Measurements from ENCODE around the gene BTRC.
"Not testable (repeated sequence)": the region's sequence is repeated elsewhere in the genome, so short reads cannot be mapped to it uniquely, and the experiment has no call there.

The BTRC gene

DNA sequence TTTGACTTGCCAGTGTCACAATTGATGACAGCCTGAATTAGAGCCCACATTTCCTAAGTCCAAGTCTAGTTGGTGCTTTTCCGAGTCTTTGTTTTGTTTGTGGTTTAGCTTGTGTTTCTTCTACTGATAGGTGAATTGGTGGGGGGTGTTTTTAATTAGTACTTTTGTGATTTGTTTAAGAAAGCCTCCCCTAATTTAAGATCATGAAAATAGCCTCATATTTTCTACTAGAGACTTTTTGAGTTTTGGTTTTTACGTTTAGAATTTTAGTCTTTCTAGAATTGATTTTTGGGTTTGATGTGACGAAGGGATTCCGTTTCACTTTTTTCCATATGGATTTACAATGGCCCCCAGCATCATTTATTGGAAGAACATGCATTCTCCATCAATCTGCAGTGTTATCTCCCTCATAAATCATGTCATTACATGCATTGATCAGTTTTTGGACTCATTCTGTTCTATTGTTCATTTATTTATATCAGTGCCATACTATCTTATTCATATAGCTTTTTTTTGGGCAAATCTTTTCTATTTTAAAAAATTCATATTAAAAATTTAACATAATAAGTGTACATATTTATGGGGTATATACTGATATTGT, 32.8 kb downstream of the BTRC start:
- DNase-seq (ENCODE audit: low read depth), result no peak

DNA sequence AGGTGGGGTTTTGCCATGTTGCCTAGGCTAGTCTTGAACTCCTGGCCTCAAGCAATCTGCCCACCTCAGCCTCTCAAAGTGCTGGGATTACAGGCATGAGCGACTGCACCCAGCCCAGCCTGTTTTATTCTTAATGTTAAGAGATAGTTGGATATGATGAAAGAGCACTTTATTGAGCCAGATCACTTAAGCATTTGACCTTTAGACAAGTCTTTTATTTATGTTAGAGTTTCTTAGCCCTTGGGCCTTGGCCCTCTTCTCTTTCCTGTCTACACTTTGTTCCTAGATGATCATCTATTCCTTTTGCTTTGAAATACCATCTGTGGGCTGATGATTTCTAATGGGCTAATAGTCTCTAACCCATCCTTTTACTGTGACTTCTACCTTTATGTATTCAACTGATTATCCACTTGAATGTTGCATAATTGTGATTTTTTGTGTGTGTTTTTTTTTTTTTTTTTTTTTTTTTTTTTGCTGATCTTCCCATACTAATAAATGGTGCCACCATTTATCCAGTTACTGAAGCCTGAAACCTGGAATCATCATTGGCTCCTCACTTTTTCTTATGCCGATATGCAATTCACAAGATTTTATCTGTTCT, 34.8 kb downstream of the BTRC start:
- DNase-seq (ENCODE audit: low read depth), result no peak

DNA sequence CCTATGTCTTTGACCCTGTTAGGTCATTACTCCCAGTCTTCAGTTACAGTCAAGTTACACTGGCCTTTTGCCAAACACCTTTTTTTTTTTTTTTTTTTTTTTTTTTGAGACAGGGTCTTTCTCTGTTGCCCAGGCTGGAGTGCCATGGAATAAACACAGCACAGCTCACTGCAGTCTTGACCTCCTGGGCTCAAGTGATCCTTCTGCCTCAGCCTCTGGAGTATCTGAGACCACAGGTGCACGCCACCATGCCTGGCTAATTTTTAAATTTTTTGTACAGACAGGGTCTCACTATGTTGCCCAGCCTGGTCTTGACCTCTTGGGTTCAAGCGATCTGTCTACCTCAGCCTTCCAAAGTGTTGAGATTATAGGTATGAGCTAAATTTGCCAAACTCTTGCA, 35.6 kb downstream of the BTRC start:
- not testable (repeated sequence) for DNase-seq (ENCODE audit: low read depth)

DNA sequence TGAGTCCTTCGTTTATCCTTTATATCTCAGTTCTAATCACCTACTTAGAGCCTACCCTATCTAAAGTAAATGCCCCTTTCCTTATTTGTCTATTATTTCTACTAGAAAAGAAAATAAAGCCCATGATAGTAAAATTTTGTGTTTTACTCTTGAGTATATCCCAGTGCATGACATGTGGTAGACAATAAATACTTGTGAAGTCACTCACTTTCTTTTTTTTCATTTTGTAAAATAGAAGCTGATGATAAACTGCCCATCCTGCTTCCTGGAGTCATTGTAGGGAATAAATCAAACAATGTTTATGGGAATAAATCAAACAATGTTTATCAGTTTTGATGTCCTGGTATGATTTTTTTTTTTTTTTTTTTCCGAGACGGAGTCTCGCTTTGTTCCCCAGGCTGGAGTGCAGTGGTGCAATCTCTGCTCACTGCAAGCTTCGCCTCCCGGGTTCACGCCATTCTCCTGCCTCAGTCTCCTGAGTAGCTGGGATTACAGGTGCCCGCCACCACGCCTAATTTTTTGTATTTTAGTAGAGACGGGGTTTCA, 36.1 kb downstream of the BTRC start:
- DNase-seq (ENCODE audit: low read depth), result no peak

DNA sequence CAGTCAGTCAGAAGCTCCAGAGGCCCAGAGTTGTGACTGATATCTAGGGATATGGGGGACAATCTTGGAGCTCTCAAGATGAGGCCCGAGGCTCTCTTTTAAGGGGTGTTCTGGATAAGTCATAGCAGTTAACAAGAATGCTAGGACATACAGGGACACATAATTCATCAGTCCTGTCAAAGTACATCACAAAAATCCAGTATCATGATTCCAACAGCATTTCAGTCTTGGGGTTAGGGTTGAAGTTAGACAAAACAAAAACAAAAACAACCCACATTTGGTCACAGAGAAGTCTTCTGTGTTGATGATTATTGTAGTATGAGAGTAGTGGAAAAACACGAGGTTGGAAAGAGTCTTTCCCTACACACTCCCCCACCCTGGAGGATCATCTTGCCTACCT, 39.4 kb downstream of the BTRC start:
- no peak for DNase-seq (ENCODE audit: low read depth)

DNA sequence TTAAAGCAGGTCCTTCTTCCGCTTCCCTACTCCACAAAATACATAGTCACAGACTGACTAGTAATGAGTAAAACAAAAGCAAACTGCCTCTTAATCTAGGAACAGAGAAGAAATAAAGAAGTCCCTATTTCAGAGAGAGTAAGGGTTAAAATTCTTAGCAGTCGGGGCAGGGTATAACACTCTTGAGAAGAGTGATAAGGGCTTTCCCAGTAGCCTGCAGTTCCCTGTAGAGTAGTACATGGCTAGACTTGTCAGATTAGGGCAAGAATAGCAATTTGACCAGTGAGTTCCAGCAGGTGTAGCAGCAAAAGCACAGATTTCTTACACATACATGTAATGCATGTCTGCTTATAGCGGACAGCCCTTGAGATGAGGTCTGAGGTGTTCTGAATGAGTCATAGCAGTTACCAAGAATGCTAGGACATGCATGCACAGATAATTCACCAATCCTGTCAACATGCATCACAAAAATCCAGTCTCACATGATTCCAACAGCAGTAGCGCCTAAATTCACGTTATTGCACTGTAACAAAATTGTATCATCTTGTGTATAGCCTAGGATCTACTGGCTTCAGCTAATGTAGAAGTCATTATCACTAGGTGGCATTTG, 40.7 kb downstream of the BTRC start:
- DNase-seq (ENCODE audit: low read depth), result no peak

DNA sequence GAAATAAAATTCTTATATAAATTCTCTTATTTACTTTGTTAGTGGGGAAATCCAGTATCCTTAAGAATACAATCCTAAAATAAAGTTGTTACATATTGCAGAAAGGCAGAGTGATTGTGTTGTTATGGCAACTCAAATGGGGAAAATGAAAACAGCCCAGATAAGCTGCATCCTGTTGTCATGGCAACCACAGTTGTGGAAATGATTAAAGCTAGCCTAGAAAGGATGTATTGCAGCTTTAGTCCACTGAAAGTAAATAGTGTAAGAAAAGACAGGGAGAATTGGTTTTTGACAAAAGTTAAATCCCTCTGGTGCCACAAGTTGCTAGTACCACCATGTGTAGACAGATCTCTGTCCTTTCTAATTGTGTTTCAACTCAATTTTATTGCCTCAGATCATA, 43.2 kb downstream of the BTRC start:
- DNase-seq (ENCODE audit: low read depth), result no peak

DNA sequence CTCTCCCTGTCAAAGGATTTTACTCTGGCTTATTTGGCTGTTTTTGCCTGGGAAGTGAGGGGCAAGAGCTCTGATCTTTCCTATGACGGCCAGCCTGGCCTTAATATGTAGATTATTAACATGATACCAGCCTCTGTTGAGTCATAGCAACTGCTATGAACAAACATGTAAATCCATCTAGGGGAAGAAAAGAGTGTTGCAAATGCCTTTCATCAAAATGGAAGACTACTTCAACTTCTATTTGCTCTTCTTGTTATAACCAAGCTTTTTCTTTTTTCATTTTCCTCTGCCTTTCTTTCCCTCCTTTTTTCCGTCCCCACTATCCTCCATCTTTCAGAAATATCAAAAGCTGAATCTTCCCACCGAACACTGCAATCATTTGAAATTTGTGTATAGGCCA, 46.6 kb downstream of the BTRC start:
- DNase-seq (ENCODE audit: low read depth), result no peak

DNA sequence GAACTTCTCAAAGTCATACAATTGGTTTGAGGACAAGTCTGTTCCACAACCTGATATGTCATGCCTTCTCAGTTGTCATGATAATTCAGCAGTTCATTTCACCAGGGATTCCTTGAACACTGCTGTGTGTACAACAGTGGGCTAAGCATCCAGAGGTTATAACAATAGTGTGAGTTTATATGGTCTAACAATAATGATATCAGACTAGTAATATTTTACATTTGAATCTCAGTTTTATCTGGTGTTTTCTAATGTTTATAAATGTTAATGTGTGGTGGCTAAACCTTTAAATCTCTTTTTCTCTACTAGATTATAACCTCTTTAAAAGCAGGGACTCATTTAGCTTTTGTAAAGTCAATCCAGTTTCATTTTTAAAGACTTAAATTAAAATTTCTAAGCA, 48.7 kb downstream of the BTRC start:
- DNase-seq (ENCODE audit: low read depth), result no peak

DNA sequence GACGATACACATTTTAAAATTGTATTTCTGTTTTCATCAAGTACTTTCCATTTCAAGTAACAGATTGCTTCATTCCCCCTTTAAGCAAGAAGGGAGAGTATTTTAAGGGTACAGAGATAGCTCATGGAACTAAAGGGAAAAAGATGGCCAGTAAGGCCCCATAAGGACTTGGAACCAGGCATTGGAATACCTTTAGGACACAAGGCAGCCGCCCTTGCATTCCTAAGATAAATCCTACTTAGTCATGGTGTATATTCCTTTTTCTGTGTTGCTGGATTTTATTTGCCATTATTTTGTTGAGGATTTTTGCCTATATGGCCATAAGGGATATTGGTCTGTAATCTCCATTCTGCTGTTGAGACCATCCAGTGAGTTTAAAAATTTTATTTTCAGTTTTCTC, 49.2 kb downstream of the BTRC start:
- no peak for DNase-seq (ENCODE audit: low read depth)

DNA sequence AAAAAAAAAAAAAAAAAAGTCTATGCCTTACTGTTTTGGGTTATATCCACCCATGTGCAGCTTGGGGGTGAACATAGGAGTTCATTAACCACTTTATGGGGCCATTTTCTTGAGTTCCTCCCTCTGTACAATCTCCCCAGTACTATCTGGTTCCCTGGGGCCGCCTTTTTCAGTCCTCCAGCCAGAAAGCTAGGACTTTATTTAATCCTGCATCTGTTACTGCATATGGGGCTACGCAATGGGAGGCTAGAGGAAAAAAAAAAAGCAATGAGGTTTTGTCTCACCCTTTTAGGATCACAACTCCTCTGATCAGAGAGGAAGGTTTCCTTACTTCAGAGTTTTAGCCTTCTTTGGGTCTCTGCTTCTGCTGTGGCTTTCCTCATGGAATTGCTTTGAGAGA, 51.0 kb downstream of the BTRC start:
- DNase-seq (ENCODE audit: low read depth), result no peak

DNA sequence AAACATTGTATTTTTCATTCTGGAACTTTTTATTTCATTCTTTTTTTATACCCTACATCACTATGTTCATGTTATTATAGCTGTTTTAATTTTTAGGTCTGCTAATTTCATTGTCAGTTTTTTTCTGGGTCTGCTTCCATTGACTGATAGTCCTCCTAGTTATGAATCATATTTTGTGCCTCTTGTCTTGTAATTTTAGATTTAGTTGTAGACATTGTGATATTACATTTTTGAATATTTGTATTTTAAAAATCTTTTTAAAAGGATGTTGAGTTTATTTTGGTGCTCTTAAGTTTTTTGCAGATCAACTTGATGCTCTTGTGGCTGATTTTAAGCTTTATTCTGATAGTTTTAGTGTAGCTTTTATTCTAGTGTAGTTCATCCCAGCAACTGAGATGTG, 57.6 kb downstream of the BTRC start:
- DNase-seq (ENCODE audit: low read depth), result no peak

DNA sequence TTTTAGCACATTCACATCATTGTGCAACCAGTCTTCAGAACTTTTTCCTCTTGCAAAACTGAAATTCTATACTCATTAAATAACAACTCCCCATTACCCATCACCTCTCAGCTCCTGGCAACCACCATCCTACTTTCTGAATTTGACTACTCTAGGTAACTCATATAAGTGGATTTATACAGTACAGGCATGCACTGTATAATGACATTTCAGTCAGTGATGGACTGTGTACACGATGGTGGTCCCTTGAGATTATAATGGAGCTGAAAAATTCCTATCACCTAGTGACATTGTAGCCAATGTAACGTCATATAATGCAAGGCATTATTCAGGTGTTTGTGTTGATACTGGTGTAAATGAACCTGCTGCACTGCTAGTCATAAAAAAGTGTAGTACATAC, 60.1 kb downstream of the BTRC start:
- no peak for DNase-seq (ENCODE audit: low read depth)

DNA sequence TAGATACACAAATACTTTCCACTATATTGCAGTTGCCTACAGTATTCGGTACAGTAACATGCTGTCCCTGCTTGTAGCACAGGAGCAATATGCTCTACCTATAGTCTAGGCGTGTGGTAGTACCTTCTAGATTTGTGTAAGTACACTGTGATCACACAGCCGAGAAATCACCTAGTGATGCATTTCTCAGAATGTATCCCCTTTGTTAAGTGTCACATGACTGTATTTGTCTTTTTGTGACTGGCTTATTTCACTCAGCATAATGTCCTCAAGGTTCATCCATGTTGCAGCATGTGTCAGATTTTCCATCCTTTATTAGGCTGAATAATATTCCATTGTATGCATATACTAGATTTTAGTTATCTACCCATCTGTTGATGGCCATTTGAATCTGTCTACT, 61.9 kb downstream of the BTRC start:
- DNase-seq (ENCODE audit: low read depth), result no peak

DNA sequence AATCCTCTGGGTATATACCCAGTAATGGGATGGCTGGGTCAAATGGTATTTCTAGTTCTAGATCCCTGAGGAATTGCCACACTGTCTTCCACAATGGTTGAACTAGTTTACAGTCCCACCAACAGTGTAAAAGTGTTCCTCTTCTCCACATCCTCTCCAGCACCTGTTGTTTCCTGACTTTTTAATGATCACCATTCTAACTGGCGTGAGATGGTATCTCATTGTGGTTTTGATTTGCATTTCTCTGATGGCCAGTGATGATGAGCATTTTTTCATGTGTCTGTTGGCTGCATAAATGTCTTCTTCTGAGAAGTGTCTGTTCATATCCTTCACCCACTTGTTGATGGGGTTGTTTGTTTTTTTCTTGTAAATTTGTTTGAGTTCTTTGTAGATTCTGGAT, 68.0 kb downstream of the BTRC start:
- DNase-seq (ENCODE audit: low read depth), result not testable (repeated sequence)

DNA sequence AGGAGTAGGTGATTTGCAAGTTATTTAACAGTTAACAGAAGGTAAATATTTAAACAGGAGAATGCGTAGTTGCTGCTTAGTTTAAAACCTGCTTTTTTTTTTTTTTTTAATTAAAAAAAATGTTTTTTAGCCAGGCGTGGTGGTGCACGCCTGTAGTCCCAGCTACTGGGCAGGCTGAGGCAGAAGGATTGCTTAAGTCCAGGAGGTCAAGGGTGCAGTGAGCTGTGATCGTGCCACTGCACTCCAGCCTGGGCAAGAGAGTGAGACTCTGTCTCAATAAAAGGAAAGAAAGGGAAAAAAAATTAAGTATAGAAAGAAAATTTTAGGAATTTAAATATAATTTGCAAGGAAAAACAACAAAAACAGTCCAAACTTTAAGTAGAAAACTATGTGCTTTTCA, 71.6 kb downstream of the BTRC start:
- DNase-seq (ENCODE audit: low read depth), result no peak

DNA sequence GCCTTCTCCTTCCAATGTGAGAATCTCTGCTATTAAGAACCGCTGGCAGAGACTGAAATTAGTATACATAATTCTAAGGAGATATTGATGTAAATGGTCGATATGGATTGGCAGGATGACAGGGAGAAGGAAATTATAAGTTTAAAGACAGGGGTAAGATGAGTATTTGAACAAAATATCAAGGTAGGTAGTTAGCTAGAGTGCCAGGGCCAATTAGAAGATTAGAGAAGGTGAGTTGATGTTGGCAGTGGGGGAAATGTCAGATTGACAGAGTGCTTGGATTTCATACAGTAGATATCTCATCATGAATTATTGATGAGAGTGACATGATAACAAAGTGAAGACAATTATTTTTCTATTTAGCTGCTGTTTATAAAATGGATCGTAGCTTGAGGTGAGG, 74.1 kb downstream of the BTRC start:
- no peak for DNase-seq (ENCODE audit: low read depth)

DNA sequence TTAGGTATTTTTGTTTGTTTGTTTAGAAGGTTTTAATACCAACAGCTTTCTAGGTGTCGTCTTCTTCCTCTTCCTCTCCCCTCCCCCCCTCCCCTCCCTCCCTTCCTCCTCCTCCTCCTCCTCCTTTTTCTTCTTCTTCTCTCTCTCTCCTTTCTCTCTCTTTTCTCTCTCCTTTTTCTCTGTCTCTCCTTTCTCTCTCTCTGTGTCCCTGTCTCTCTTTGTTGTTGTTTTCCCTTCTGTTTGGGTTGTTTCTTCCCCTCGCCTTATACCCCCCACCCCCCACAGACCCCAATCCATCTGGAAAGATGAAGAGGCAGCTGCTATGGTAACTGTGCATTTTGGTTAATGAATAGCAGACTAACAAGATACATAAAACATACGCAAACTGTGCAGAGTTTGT, 75.5 kb downstream of the BTRC start:
- no peak for DNase-seq (ENCODE audit: low read depth)

DNA sequence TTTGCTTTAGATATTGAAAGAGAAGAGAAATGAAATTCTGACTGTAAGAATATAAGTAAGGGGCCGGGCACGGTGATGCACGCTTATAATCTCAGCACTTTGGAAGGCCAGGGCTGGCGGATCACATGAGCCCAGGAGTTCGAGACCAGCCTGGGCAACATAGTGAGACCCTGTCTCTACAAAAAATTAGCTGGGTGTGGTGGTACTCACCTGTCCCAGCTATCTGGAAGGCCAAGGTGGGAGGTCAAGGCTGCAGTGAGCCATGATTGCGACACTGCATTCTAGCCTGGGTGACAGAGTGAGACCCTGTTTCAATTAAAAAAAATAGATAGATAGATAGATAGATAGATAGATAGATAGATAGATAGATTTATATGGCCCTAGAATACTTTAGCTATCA, 82.3 kb downstream of the BTRC start:
- DNase-seq (ENCODE audit: low read depth), result no peak

DNA sequence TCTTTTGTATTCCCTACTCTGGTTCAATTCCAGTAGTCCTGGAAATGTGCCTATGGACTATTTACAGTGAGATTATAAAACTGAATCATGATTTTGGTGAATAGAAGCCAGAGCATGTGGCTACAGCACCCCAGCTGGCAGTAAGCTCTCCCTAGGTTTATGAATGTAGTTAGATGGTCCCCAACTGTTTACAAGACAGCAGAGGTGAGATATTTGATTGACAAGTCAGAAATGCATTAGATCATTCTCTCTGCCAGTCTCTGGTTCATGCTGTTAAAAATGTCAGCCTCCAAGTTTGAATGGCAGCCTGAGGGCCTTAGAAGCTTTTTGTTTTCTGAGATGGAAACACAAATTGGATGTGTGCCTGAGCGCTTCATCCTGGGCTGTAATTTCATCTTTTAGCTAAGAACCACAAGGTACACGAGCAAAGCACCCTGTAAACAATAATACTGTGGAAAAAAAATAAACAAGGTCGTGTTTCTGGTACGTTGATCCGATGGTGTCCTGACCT, 85.0 kb downstream of the BTRC start:
- DNase-seq (ENCODE audit: low read depth), result no peak

DNA sequence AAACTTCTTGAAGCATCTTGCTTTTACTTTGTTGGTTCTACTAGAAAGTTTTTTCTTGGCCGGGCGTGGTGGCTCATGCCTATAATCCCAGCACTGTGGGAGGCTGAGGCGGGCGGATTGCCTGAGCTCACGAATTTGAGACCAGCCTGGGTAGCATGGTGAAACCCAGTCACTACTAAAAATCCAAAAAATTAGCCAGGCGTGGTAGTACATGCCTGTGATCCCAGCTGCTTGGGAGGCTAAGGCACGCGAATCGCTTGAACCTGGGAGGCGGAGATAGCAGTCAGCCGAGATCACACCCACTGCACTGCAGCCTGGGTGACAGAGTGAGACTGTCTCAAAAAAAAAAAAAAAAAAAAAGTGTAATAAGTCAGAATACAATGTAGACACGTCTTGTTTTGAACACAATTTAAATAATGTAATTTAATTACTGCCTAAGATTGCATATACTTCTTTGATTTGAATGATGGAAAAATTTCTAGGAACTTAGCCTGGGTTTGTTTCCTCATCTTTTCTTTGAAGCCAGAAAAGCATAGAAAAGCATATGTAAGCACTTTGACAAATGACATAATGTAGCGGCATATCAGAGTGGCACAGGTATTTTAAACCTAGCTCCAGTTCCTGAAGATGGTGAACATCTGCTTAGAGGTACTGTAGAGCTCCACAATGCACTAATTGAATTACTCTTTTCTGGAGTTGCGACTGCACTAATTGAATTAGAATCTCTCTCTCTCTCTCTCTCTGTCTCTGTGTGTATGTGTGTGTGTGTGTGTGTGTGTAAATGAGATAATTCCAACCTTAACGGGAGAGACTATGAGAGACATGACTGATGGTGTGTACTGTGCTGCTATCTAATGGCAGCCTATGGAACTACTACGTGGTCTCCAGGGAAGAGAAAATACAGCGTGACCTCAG, 87.8 kb downstream of the BTRC start:
- DNase-seq (ENCODE audit: low read depth), result no peak

DNA sequence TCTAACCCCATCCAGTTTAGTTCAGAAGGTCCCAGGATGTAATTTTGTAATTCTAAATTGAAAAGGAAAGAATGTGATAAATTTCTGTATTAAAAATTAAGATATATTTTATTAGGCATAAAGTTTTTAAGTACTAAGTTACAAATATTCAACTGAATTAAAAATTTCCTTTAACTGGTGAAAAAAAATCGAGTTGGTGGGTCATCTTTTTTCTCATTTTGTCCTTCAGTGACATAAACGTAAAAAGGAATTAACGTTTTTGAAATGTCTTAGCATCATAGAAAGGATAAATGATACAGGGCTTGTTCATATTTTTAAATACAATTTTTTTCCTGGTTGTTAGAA, 88.5 kb downstream of the BTRC start:
- DNase-seq (ENCODE audit: low read depth), result no peak
